Astrocyte of the spinal cord (primary cell): Measurements from ENCODE around the gene MEIOB.
"Not testable (repeated sequence)": the region's sequence is repeated elsewhere in the genome, so short reads cannot be mapped to it uniquely, and the experiment has no call there.

Source experiments
- DNase-seq: peaks from one replicate; pipeline ENCODE4 v3.0.0; 2011; ENCODE audit warnings: low read depth, low spot score
- H3K4me3 ChIP-seq: 2 replicates; pipeline ENCODE4 v1.5.1; 2011; ENCODE audit warnings: low read depth, mild to moderate bottlenecking, low read length, moderate library complexity
- CTCF ChIP-seq: IDR thresholded peaks from 2 replicates; pipeline ENCODE4 v1.5.1; 2012; ENCODE audit warnings: low read depth, mild to moderate bottlenecking, low read length, inconsistent platforms
- in situ Hi-C: cut with HindIII; loops from 2 replicates; pipeline ENCODE4 v1.10.0; 2017; ENCODE audit warnings: low sequenced_read_pairs

MEIOB gene

GRCh38 chr16:1800701-1801100 lies 71.3 kb downstream of the MEIOB start:
- TF ChIP-seq CTCF, result no peak
- in situ Hi-C loops, result no loop called here

GRCh38 chr16:1799263-1799662 lies 72.7 kb downstream of the MEIOB start:
- DNase-seq, H3K4me3 ChIP-seq, in situ Hi-C loops: not testable (repeated sequence)

More at GRCh38 chr16:1800701-1801100, 71.3 kb downstream of the MEIOB start:
- no peak overlapping the region for H3K4me3 ChIP-seq
- no peak for DNase-seq

- H3K4me3 ChIP-seq, result no peak overlapping the region
- TF ChIP-seq CTCF, result no peak
- in situ Hi-C loops, result no loop called here
- DNase-seq, result no peak
Measured at GRCh38 chr16:1794908-1795666, 76.9 kb downstream of the MEIOB start.

- in situ Hi-C loops, result no loop called here
- DNase-seq, result no peak
- no peak for TF ChIP-seq CTCF
- no peak overlapping the region for H3K4me3 ChIP-seq
Measured at GRCh38 chr16:1794221-1794871, 77.6 kb downstream of the MEIOB start.

- no peak for DNase-seq
- no peak for TF ChIP-seq CTCF
- H3K4me3 ChIP-seq, result no peak within 1 kb of the TSS
- in situ Hi-C loops, result no loop called here
Measured at GRCh38 chr16:1793578-1794220, 78.3 kb downstream of the MEIOB start, which contains the start of gene IGFALS. TSS of gene IGFALS (minus strand) at chr16:1793705. CDS start at chr16:1793652, 53 bp downstream.

- TF ChIP-seq CTCF, result no peak
- H3K4me3 ChIP-seq, result no peak overlapping the region
- DNase-seq, result no peak
- in situ Hi-C loops, result no loop called here
Measured at GRCh38 chr16:1792836-1793577, 79.0 kb downstream of the MEIOB start.
